IMR-90 (cell line): ENCODE results near the gene TM9SF4. TPM values are rescaled to one million over a fixed set of nuclear protein-coding genes. Genes with fewer than 3 reads are reported as not detected.

Experiments
- ATAC-seq: fragments of 200-7000 bp; cut with Tn5 transposase; 2 replicates; pipeline ENCODE4 v1.9.1; 2020; ENCODE audit warnings: low read depth, mild to moderate bottlenecking, moderate library complexity
- BruUV-seq: library from RNA; stranded (reverse); fragments of 400-500 nt; replicated peaks from 2 replicates; lab custom pipeline; 2021; lab: Mats Ljungman, UMichigan
- CTCF ChIA-PET: fragments of 300-600 bp; formaldehyde crosslinking; extraction: SDS; loops from one replicate; lab custom pipeline; 2021; ENCODE audit warnings: antibody characterized with exemption; lab: Yijun Ruan, JAX
- POLR2A ChIA-PET: fragments of 300-600 bp; sonication (Branson Sonifier 250); formaldehyde crosslinking; loops from one replicate; lab custom pipeline; 2022; ENCODE audit warnings: antibody characterized with exemption; ENCODE audit not compliant: unreplicated experiment; lab: Charles Lee
- DNase-seq: peaks from one replicate; pipeline ENCODE4 v3.0.0; 2013
- H2AFZ ChIP-seq: replicated peaks from 2 replicates; pipeline ENCODE3; 2013; ENCODE audit warnings: low read length, mild to moderate bottlenecking; ENCODE audit not compliant: poor library complexity
- H2AK5ac ChIP-seq: 2 replicates; pipeline ENCODE4 v1.6.1; 2013; ENCODE audit warnings: low read depth, low read length, inconsistent platforms
- H2AK9ac ChIP-seq: replicated peaks from 2 replicates; pipeline ENCODE3; 2013; ENCODE audit warnings: mild to moderate bottlenecking, low read depth, low read length, moderate library complexity; ENCODE audit not compliant: poor library complexity
- H2BK120ac ChIP-seq: 2 replicates; pipeline ENCODE4 v1.6.1; 2013; ENCODE audit warnings: low read depth, low read length, inconsistent platforms
- H2BK15ac ChIP-seq: 3 replicates; pipeline ENCODE4 v1.6.1; 2013; ENCODE audit warnings: low read depth, low read length, inconsistent platforms
- H2BK20ac ChIP-seq: 2 replicates; pipeline ENCODE4 v1.6.1; 2013; ENCODE audit warnings: low read depth, mild to moderate bottlenecking, inconsistent platforms, low read length, moderate library complexity
- H2BK5ac ChIP-seq: 2 replicates; pipeline ENCODE4 v1.6.1; 2013; ENCODE audit warnings: mild to moderate bottlenecking, low read depth, low read length, inconsistent platforms; ENCODE audit not compliant: poor library complexity, severe bottlenecking
- H3K14ac ChIP-seq: replicated peaks from 2 replicates; pipeline ENCODE4 v1.6.1; 2013; ENCODE audit warnings: low read depth, low read length, inconsistent platforms
- H3K18ac ChIP-seq: 2 replicates; pipeline ENCODE4 v1.6.1; 2013; ENCODE audit warnings: low read depth, low read length, control low read depth
- H3K23ac ChIP-seq: 2 replicates; pipeline ENCODE4 v1.6.1; 2013; ENCODE audit warnings: low read depth, low read length, inconsistent platforms
- H3K27ac ChIP-seq: 2 replicates; pipeline ENCODE4 v1.5.1; 2013; ENCODE audit warnings: mild to moderate bottlenecking, control low read depth, low read length; ENCODE audit not compliant: insufficient read depth
- H3K27me3 ChIP-seq: 2 replicates; pipeline ENCODE4 v1.6.1; 2013; ENCODE audit warnings: low read length; ENCODE audit not compliant: control insufficient read depth, insufficient read depth
- H3K36me3 ChIP-seq: 2 replicates; pipeline ENCODE4 v1.6.1; 2013; ENCODE audit warnings: low read length, mixed read lengths; ENCODE audit not compliant: control insufficient read depth, insufficient read depth
- H3K4ac ChIP-seq: 2 replicates; pipeline ENCODE4 v1.6.1; 2013; ENCODE audit warnings: low read depth, low read length, inconsistent platforms
- H3K4me1 ChIP-seq: 2 replicates; pipeline ENCODE4 v1.6.1; 2013; ENCODE audit warnings: low read length, mixed read lengths; ENCODE audit not compliant: control insufficient read depth, insufficient read depth
- H3K4me2 ChIP-seq: 2 replicates; pipeline ENCODE4 v1.6.1; 2013; ENCODE audit warnings: low read depth, mild to moderate bottlenecking, control low read depth, low read length, moderate library complexity
- H3K4me3 ChIP-seq: 2 replicates; pipeline ENCODE4 v1.5.1; 2013; ENCODE audit warnings: low read depth, mild to moderate bottlenecking, control low read depth, low read length, moderate library complexity; ENCODE audit not compliant: insufficient read depth
- H3K56ac ChIP-seq: 2 replicates; pipeline ENCODE4 v1.6.1; 2013; ENCODE audit warnings: low read length, inconsistent platforms; ENCODE audit not compliant: insufficient read depth; ENCODE audit errors: extremely low read depth
- H3K79me1 ChIP-seq, 2 experiments: 2 replicates each; pipeline ENCODE4 v1.6.1; 2013; ENCODE audit warnings: low read length in 2 of 2, inconsistent platforms in 1 of 2, low read depth in 1 of 2
- H3K9ac ChIP-seq: 2 replicates; pipeline ENCODE4 v1.6.1; 2013; ENCODE audit warnings: low read depth, low read length, control low read depth
- H3K9me1 ChIP-seq: 2 replicates; pipeline ENCODE4 v1.6.1; 2013; ENCODE audit warnings: low read length, inconsistent platforms; ENCODE audit not compliant: insufficient read depth
- H3K9me3 ChIP-seq: 2 replicates; pipeline ENCODE4 v1.6.1; 2013; ENCODE audit warnings: low read length; ENCODE audit not compliant: control insufficient read depth, insufficient read depth
- H4K20me1 ChIP-seq: 2 replicates; pipeline ENCODE4 v1.6.1; 2013; ENCODE audit warnings: low read length, inconsistent platforms; ENCODE audit not compliant: insufficient read depth
- H4K5ac ChIP-seq: 2 replicates; pipeline ENCODE4 v1.6.1; 2013; ENCODE audit warnings: mild to moderate bottlenecking, low read depth, low read length, control low read depth
- H4K8ac ChIP-seq, 2 experiments: 2 replicates each; pipeline ENCODE4 v1.6.1; 2013; ENCODE audit warnings: low read depth in 2 of 2, low read length in 2 of 2, control low read depth in 1 of 2, inconsistent platforms in 1 of 2
- H4K91ac ChIP-seq: 2 replicates; pipeline ENCODE4 v1.6.1; 2013; ENCODE audit warnings: low read depth, low read length, inconsistent platforms; ENCODE audit not compliant: insufficient read depth
- BHLHE40 ChIP-seq: fragments of 150-350 bp; IDR thresholded peaks from 2 replicates; pipeline ENCODE4 v1.6.1; 2016; ENCODE audit warnings: mild to moderate bottlenecking, low read depth, low read length
- CEBPB ChIP-seq: IDR thresholded peaks from 2 replicates; pipeline ENCODE4 v1.6.1; 2012; ENCODE audit warnings: low read depth, low read length, improper control_type of control experiment
- CHD1 ChIP-seq: IDR thresholded peaks from 2 replicates; pipeline ENCODE4 v1.6.1; 2012; ENCODE audit warnings: low read depth, low read length, improper control_type of control experiment
- ELK1 ChIP-seq: fragments of 150-350 bp; IDR thresholded peaks from 2 replicates; pipeline ENCODE4 v1.6.1; 2016; ENCODE audit warnings: low read depth, mild to moderate bottlenecking, low read length, moderate library complexity, borderline replicate concordance
- FOS ChIP-seq: fragments of 150-350 bp; IDR thresholded peaks from 2 replicates; pipeline ENCODE4 v1.6.1; 2016; ENCODE audit warnings: low read depth, low read length
- MAFK ChIP-seq: IDR thresholded peaks from 2 replicates; pipeline ENCODE4 v1.6.1; 2012; ENCODE audit warnings: low read depth, low read length, improper control_type of control experiment
- MAZ ChIP-seq: IDR thresholded peaks from 2 replicates; pipeline ENCODE4 v1.6.1; 2012; ENCODE audit warnings: low read depth, mild to moderate bottlenecking, low read length, improper control_type of control experiment, moderate library complexity, borderline replicate concordance
- MXI1 ChIP-seq: IDR thresholded peaks from 2 replicates; pipeline ENCODE4 v1.6.1; 2012; ENCODE audit warnings: low read depth, mild to moderate bottlenecking, low read length, moderate library complexity, borderline replicate concordance
- NFE2L2 ChIP-seq: fragments of 150-350 bp; IDR thresholded peaks from 2 replicates; pipeline ENCODE4 v1.6.1; 2016; ENCODE audit warnings: low read depth, mild to moderate bottlenecking, low read length
- POLR2A ChIP-seq: IDR thresholded peaks from 2 replicates; pipeline ENCODE4 v1.6.1; 2012; ENCODE audit warnings: mild to moderate bottlenecking, low read depth, low read length
- RAD21 ChIP-seq: IDR thresholded peaks from 2 replicates; pipeline ENCODE4 v1.6.1; 2012; ENCODE audit warnings: low read length, improper control_type of control experiment
- RCOR1 ChIP-seq: IDR thresholded peaks from 2 replicates; pipeline ENCODE4 v1.6.1; 2012; ENCODE audit warnings: mild to moderate bottlenecking, low read length, improper control_type of control experiment; ENCODE audit not compliant: insufficient replicate concordance
- RFX5 ChIP-seq: IDR thresholded peaks from 2 replicates; pipeline ENCODE4 v1.8.0; 2012; ENCODE audit warnings: low read depth, mild to moderate bottlenecking, low read length, moderate library complexity
- SMC3 ChIP-seq: fragments of 150-350 bp; IDR thresholded peaks from 2 replicates; pipeline ENCODE4 v1.6.1; 2016; ENCODE audit warnings: low read depth, mild to moderate bottlenecking, antibody characterized with exemption, low read length, moderate library complexity
- WGBS, 2 experiments: methylation state at CpG; one replicate each; pipeline versions ENCODE4 v1.1.5 to v1.1.7; 2013; ENCODE audit warnings: missing lambda C conversion rate in 2 of 2; ENCODE audit not compliant: insufficient read length in 1 of 2; ENCODE audit errors: extremely low coverage in 2 of 2; 5-methylcytosine and 5-hydroxymethylcytosine counted together
- dilution Hi-C: fragments of 300-500 bp; cut with HindIII; formaldehyde crosslinking; loops from one replicate; pipeline ENCODE4 v1.14.3; 2018; ENCODE audit warnings: low sequenced_read_pairs; ENCODE audit not compliant: unreplicated experiment
- in situ Hi-C: fragments of 300-500 bp; cut with MboI; formaldehyde crosslinking; loops from 3 replicates; pipeline ENCODE4 v1.14.3; 2019; ENCODE audit warnings: low sequenced_read_pairs, inconsistent platforms, mixed read lengths
- intact Hi-C: fragments of 100-400 bp; cut with micrococcal nuclease; formaldehyde crosslinking; loops from 2 replicates; pipeline ENCODE4 v1.10.0; 2022
- polyA plus RNA-seq, 3 experiments: library from polyadenylated mRNA; depleted of rRNA; stranded (reverse); fragments of >200 nt; gene quantifications; 2 replicates each; pipeline ENCODE4 v1.2.3, GENCODE V29; 2012; ENCODE audit warnings: low replicate concordance in 1 of 3
- total RNA-seq: library from RNA; depleted of rRNA; stranded (reverse); fragments of >200 nt; gene quantifications from 2 replicates; pipeline ENCODE4 v1.2.3, GENCODE V29; 2012
- TF ChIP-seq, protein P1 (sequence below): fragments of 150-350 bp; IDR thresholded peaks from 2 replicates; pipeline ENCODE4 v1.6.1; 2017; ENCODE audit warnings: mild to moderate bottlenecking, antibody characterized with exemption, low read length, low read depth
- TF ChIP-seq, protein P2 (sequence below): conservative IDR thresholded peaks from 2 replicates; pipeline ENCODE4 v1.5.1; 2012; ENCODE audit warnings: mild to moderate bottlenecking, low read depth, low read length, improper control_type of control experiment

The TM9SF4 gene
- total and polyA plus RNA-seq, 2 of the 4 experiments (the other 2 are of a cell fraction), result 35.3 to 59.1 TPM

DNA sequence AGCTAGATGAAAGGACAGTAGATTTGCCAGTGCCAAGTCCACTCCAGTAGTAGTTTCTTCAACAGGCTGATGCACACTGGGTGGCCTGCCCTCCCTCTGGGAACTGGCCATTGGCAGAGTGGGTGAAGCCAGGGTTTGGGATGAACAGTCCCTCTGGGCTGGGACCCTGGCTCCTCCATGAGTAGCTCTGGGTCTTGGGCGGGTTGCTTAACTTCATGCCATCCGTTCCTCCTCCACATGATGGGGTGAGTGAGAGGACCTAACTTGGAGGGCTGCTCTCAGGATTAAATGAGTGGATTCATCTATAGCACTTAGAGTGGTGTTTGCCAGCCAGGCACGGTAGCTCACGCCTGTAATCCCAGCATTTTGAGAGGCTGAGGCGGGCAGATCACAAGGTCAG is 50.8 kb downstream of the TM9SF4 start:
- H3K4ac ChIP-seq, result no peak overlapping the region
- H3K27me3 ChIP-seq, result no peaks in the 10 kb centered on the region
- no peak overlapping the region for H3K9ac ChIP-seq
- H3K27ac ChIP-seq, result no peak overlapping the region
- no peak overlapping the region for H3K23ac ChIP-seq
- H3K36me3 ChIP-seq, result peaks cover 62% of the 10 kb centered on the region
- no peak overlapping the region for H2AFZ ChIP-seq
- ChIA-PET POLR2A (no interaction called here), CTCF (interaction anchor here (0.6 kb wide), 1 partner anchor 12 kb away, joined by 3 read pairs; no protein-coding TSS in a partner anchor)
- 100% methylated on average over 1 of the region's 5 CpGs; no CpG with 5 or more reads in 1 of the 2 experiments for WGBS, 2 experiments
- no TSS peak for BruUV-seq
- no peak overlapping the region for H2AK9ac ChIP-seq
- H4K91ac ChIP-seq, result no peak overlapping the region
- in situ Hi-C loops (no loop called here), intact Hi-C loops (no loop called here), dilution Hi-C loops (no loop called here)
- H3K56ac ChIP-seq, result no peak overlapping the region
- no peak overlapping the region for H2BK120ac ChIP-seq
- H4K8ac ChIP-seq, result no peak overlapping the region
- no peak overlapping the region for H3K4me2 ChIP-seq
- no peak overlapping the region for H2BK15ac ChIP-seq
- no peak overlapping the region for H3K18ac ChIP-seq
- H3K14ac ChIP-seq, result no peak overlapping the region
- H2AK5ac ChIP-seq, result no peak overlapping the region
- H3K9me1 ChIP-seq, result peaks cover 15% of the 10 kb centered on the region
- no peaks in the 10 kb centered on the region for H3K9me3 ChIP-seq
- TF ChIP-seq RFX5, result no peak
- no peak for TF ChIP-seq RAD21
- no peak for TF ChIP-seq SMC3
- TF ChIP-seq ELK1, result no peak
- TF ChIP-seq, protein P1, sequence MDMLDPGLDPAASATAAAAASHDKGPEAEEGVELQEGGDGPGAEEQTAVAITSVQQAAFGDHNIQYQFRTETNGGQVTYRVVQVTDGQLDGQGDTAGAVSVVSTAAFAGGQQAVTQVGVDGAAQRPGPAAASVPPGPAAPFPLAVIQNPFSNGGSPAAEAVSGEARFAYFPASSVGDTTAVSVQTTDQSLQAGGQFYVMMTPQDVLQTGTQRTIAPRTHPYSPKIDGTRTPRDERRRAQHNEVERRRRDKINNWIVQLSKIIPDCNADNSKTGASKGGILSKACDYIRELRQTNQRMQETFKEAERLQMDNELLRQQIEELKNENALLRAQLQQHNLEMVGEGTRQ, result no peak
- TF ChIP-seq NFE2L2, result no peak
- TF ChIP-seq RCOR1, result no peak
- no peak for TF ChIP-seq MAZ
- TF ChIP-seq FOS, result no peak
- TF ChIP-seq POLR2A, result no peak
- TF ChIP-seq MXI1, result no peak
- no peak for TF ChIP-seq CHD1
- TF ChIP-seq BHLHE40, result no peak
- TF ChIP-seq CEBPB, result no peak
- TF ChIP-seq, protein P2, sequence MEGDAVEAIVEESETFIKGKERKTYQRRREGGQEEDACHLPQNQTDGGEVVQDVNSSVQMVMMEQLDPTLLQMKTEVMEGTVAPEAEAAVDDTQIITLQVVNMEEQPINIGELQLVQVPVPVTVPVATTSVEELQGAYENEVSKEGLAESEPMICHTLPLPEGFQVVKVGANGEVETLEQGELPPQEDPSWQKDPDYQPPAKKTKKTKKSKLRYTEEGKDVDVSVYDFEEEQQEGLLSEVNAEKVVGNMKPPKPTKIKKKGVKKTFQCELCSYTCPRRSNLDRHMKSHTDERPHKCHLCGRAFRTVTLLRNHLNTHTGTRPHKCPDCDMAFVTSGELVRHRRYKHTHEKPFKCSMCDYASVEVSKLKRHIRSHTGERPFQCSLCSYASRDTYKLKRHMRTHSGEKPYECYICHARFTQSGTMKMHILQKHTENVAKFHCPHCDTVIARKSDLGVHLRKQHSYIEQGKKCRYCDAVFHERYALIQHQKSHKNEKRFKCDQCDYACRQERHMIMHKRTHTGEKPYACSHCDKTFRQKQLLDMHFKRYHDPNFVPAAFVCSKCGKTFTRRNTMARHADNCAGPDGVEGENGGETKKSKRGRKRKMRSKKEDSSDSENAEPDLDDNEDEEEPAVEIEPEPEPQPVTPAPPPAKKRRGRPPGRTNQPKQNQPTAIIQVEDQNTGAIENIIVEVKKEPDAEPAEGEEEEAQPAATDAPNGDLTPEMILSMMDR, result no peak
- no peak for TF ChIP-seq MAFK
- H3K4me1 ChIP-seq, result peaks cover 2% of the 10 kb centered on the region; the same call in 1 of the 2 replicates
- no peak for ATAC-seq
- peaks cover 5% of the 10 kb centered on the region for H4K20me1 ChIP-seq
- DNase-seq, result no peak
- H3K4me3 ChIP-seq, result no peak overlapping the region
- H3K79me1 ChIP-seq, result peaks cover 0 to 13% of the 10 kb centered on the region in 2 experiments; a peak in 2 of 4 replicates
- no peak overlapping the region for H4K5ac ChIP-seq
- H2BK20ac ChIP-seq, result no peak overlapping the region
- no peak overlapping the region for H2BK5ac ChIP-seq
